ENCODE measurements around the gene ERFL. TPM values are rescaled to one million over a fixed set of nuclear protein-coding genes. Genes with fewer than 3 reads are reported as not detected.

The ERFL gene
- total RNA-seq, 2 experiments from 2014 or later, result 1.3 to 2.0 TPM

- Mint-ChIP-seq H3K27ac (no peak overlapping the region), H3K4me3 (no peak overlapping the region), H3K36me3 (no peaks in the 10 kb centered on the region), H3K4me1 (ENCODE audit: low read depth) (peaks cover 41% of the 10 kb centered on the region), H3K9me3 (no peaks in the 10 kb centered on the region), H3K27me3 (peaks cover 1% of the 10 kb centered on the region)
- POLR2A ChIA-PET, result no interaction called here
- intact Hi-C loops (cut with micrococcal nuclease), result no loop called here
- DNase-seq, result no peak
- CTCF ChIA-PET, result interaction anchor here (1.4 kb wide), 1 partner anchor 42 kb away, joined by 3 read pairs; no protein-coding TSS in a partner anchor
Observed at GRCh38 chr19:41932720-41933332, 4.6 kb upstream of the ERFL start.

GRCh38 chr19:41932259-41932719 lies 4.0 kb upstream of the ERFL start:
- CTCF ChIA-PET, result interaction anchor here (1.4 kb wide), 1 partner anchor 45 kb away, joined by 3 read pairs; no protein-coding TSS in a partner anchor
- DNase-seq, result no peak
- intact Hi-C loops (cut with micrococcal nuclease), result no loop called here
- Mint-ChIP-seq H3K27ac (no peak overlapping the region), H3K27me3 (peaks cover 1% of the 10 kb centered on the region), H3K36me3 (no peaks in the 10 kb centered on the region), H3K4me3 (no peak overlapping the region), H3K4me1 (ENCODE audit: low read depth) (peaks cover 39% of the 10 kb centered on the region), H3K9me3 (no peaks in the 10 kb centered on the region)
- POLR2A ChIA-PET, result no interaction called here

- no peak for DNase-seq
- Mint-ChIP-seq H3K27ac (no peak overlapping the region), H3K4me3 (no peak overlapping the region), H3K36me3 (no peaks in the 10 kb centered on the region), H3K9me3 (no peaks in the 10 kb centered on the region), H3K4me1 (ENCODE audit: low read depth) (peaks cover 30% of the 10 kb centered on the region), H3K27me3 (peaks cover 1% of the 10 kb centered on the region)
- intact Hi-C loops (cut with micrococcal nuclease), result no loop called here
- ChIA-PET CTCF (interaction anchor here (0.8 to 1.4 kb wide), 3 partner anchors 44 to 72 kb away, joined by 3 read pairs; partner anchors contain the start of gene RPS19), POLR2A (no interaction called here)
Observed at GRCh38 chr19:41930926-41931592, 2.8 kb upstream of the ERFL start.

GRCh38 chr19:41930322-41930722 lies 2.1 kb upstream of the ERFL start:
- no peak overlapping the region for H3K4me3 Mint-ChIP-seq
- no peak overlapping the region for H3K27ac Mint-ChIP-seq
- CTCF ChIA-PET, result interaction anchor here (1.1 to 1.3 kb wide), 2 partner anchors 55 to 138 kb away, joined by 3 to 5 read pairs; no protein-coding TSS in a partner anchor
- H3K9me3 Mint-ChIP-seq, result no peaks in the 10 kb centered on the region
- no peak for DNase-seq
- intact Hi-C loops (cut with micrococcal nuclease), result no loop called here
- POLR2A ChIA-PET, result no interaction called here
- peaks cover 1% of the 10 kb centered on the region for H3K27me3 Mint-ChIP-seq
- H3K36me3 Mint-ChIP-seq, result no peaks in the 10 kb centered on the region
- peaks cover 27% of the 10 kb centered on the region for H3K4me1 Mint-ChIP-seq (ENCODE audit: low read depth)

- intact Hi-C loops (cut with micrococcal nuclease), result loop anchor here (2.0 kb wide), 2 partner anchors 15 to 59 kb away; no protein-coding TSS in a partner anchor
- no peak overlapping the region for H3K27ac Mint-ChIP-seq
- H3K27me3 Mint-ChIP-seq, result no peaks in the 10 kb centered on the region
- ChIA-PET POLR2A (no interaction called here), CTCF (interaction anchor here (0.6 to 2.0 kb wide), 5 partner anchors 14 to 137 kb away, joined by 3 to 5 read pairs (median 3); partner anchors contain the start of gene RPS19)
- no peaks in the 10 kb centered on the region for H3K36me3 Mint-ChIP-seq
- no peak overlapping the region for H3K4me3 Mint-ChIP-seq
- DNase-seq, result no peak
- H3K9me3 Mint-ChIP-seq, result no peaks in the 10 kb centered on the region
- H3K4me1 Mint-ChIP-seq (ENCODE audit: low read depth), result peaks cover 20% of the 10 kb centered on the region
Observed at GRCh38 chr19:41929536-41930071, 1.4 kb upstream of the ERFL start.

- Mint-ChIP-seq H3K9me3 (no peaks in the 10 kb centered on the region), H3K27me3 (no peaks in the 10 kb centered on the region)
- CTCF ChIA-PET, result interaction anchor here (1.0 to 2.0 kb wide), 4 partner anchors 10 to 69 kb away, joined by 3 to 4 read pairs (median 4); partner anchors contain the start of gene RPS19
Observed at GRCh38 chr19:41928754-41929535, 696 bp upstream of the ERFL start.

GRCh38 chr19:41927497-41928192 lies 604 bp downstream of the ERFL start:
- Mint-ChIP-seq H3K4me1 (ENCODE audit: low read depth) (peaks cover 17% of the 10 kb centered on the region), H3K27ac (no peak overlapping the region), H3K36me3 (no peaks in the 10 kb centered on the region), H3K9me3 (no peaks in the 10 kb centered on the region), H3K27me3 (no peaks in the 10 kb centered on the region), H3K4me3 (peak overlapping the region; percentile 80)
- ChIA-PET POLR2A (interaction anchor here (1.0 to 1.1 kb wide), 2 partner anchors 41 to 52 kb away, joined by 3 read pairs; no protein-coding TSS in a partner anchor), CTCF (interaction anchor here (0.6 to 2.0 kb wide), 5 partner anchors 8 to 68 kb away, joined by 3 to 4 read pairs (median 3); partner anchors contain the start of gene RPS19)
- intact Hi-C loops (cut with micrococcal nuclease), result loop anchor here (2.0 kb wide), 2 partner anchors 17 to 57 kb away; no protein-coding TSS in a partner anchor
- no peak for DNase-seq

More at GRCh38 chr19:41928754-41929535, 696 bp upstream of the ERFL start:
- Mint-ChIP-seq H3K4me3 (peak overlapping the region; percentile 77), H3K36me3 (no peaks in the 10 kb centered on the region), H3K4me1 (ENCODE audit: low read depth) (peaks cover 16% of the 10 kb centered on the region), H3K27ac (peak overlapping the region; percentile 43)
- intact Hi-C loops (cut with micrococcal nuclease), result loop anchor here (2.0 kb wide), 2 partner anchors 16 to 58 kb away; no protein-coding TSS in a partner anchor
- peak; percentile 51 for DNase-seq
- POLR2A ChIA-PET, result interaction anchor here (1.0 kb wide), 1 partner anchor 54 kb away, joined by 3 read pairs; no protein-coding TSS in a partner anchor

- peaks cover 22% of the 10 kb centered on the region for H3K4me1 Mint-ChIP-seq (ENCODE audit: low read depth)
- H3K4me3 Mint-ChIP-seq, result no peak overlapping the region
- no peak overlapping the region for H3K27ac Mint-ChIP-seq
- CTCF ChIA-PET, result interaction anchor here (1.1 kb wide), 1 partner anchor 40 kb away, joined by 3 read pairs; no protein-coding TSS in a partner anchor
- intact Hi-C loops (cut with micrococcal nuclease), result no loop called here
- H3K9me3 Mint-ChIP-seq, result no peaks in the 10 kb centered on the region
- H3K27me3 Mint-ChIP-seq, result no peaks in the 10 kb centered on the region
- no peaks in the 10 kb centered on the region for H3K36me3 Mint-ChIP-seq
- POLR2A ChIA-PET, result interaction anchor here (1.1 kb wide), 1 partner anchor 40 kb away, joined by 3 read pairs; no protein-coding TSS in a partner anchor
- DNase-seq, result no peak
Observed at GRCh38 chr19:41926763-41927496, 1.3 kb downstream of the ERFL start.

- H3K27ac Mint-ChIP-seq, result no peak overlapping the region
- ChIA-PET POLR2A (no interaction called here), CTCF (interaction anchor here (0.6 kb wide), 1 partner anchor 8 kb away, joined by 3 read pairs; no protein-coding TSS in a partner anchor)
- H3K27me3 Mint-ChIP-seq, result no peaks in the 10 kb centered on the region
- H3K36me3 Mint-ChIP-seq, result no peaks in the 10 kb centered on the region
- DNase-seq, result no peak
- H3K9me3 Mint-ChIP-seq, result no peaks in the 10 kb centered on the region
- no peak overlapping the region for H3K4me3 Mint-ChIP-seq
- H3K4me1 Mint-ChIP-seq (ENCODE audit: low read depth), result peaks cover 24% of the 10 kb centered on the region
- intact Hi-C loops (cut with micrococcal nuclease), result no loop called here
Observed at GRCh38 chr19:41926028-41926762, 2.1 kb downstream of the ERFL start.

Data from activated CD4-positive, alpha-beta memory T cell treated with anti-CD3 and anti-CD28 coated beads for 36 hours (primary cell).